Activated B cell treated with CpG ODN at 0.5 μM for 24 hours (primary cell): Measurements from ENCODE around the gene ADAM12. TPM values are rescaled to one million over a fixed set of nuclear protein-coding genes. Genes with fewer than 3 reads are reported as not detected.
A peak's percentile ranks its signal among the peaks of the same experiment; 100 is the strongest.

Source experiments
- ATAC-seq: fragments of 200-7000 bp; cut with Tn5 transposase; one replicate; pipeline ENCODE4 v1.10.0; 2021; ENCODE audit warnings: low read depth, mild to moderate bottlenecking, moderate library complexity
- CTCF ChIA-PET: fragments of 350-600 bp; sonication (Branson Sonifier 250); formaldehyde crosslinking; loops from one replicate; lab custom pipeline; 2021; ENCODE audit warnings: antibody characterized with exemption; lab: Charles Lee
- POLR2A ChIA-PET: fragments of 350-600 bp; sonication (Branson Sonifier 250); formaldehyde crosslinking; loops from one replicate; lab custom pipeline; 2021; ENCODE audit warnings: antibody characterized with exemption; lab: Charles Lee
- DNase-seq: peaks from one replicate; pipeline ENCODE4 v3.0.0; 2022
- H3K27ac Mint-ChIP-seq: one replicate; pipeline ENCODE4 v1.8.0; 2020; ENCODE audit warnings: mixed read lengths
- H3K27me3 Mint-ChIP-seq: one replicate; pipeline ENCODE4 v1.8.0; 2021; ENCODE audit warnings: mixed read lengths
- H3K36me3 Mint-ChIP-seq: one replicate; pipeline ENCODE4 v1.8.0; 2021; ENCODE audit warnings: low read depth, mixed read lengths
- H3K4me1 Mint-ChIP-seq: one replicate; pipeline ENCODE4 v1.8.0; 2021; ENCODE audit warnings: mixed read lengths
- H3K4me3 Mint-ChIP-seq: one replicate; pipeline ENCODE4 v1.8.0; 2020; ENCODE audit warnings: mild to moderate bottlenecking, mixed read lengths
- H3K9me3 Mint-ChIP-seq: one replicate; pipeline ENCODE4 v1.8.0; 2020; ENCODE audit warnings: mixed read lengths
- intact Hi-C: fragments of 100-400 bp; cut with micrococcal nuclease; formaldehyde crosslinking; loops from one replicate; pipeline ENCODE4 v1.15.1; 2024
- total RNA-seq: library from RNA; stranded (reverse); gene quantifications from 2 replicates; pipeline ENCODE4 v1.2.3, GENCODE V29; 2022
- TF ChIP-seq, protein P1 (sequence below): fragments of 200-600 bp; IDR thresholded peaks from one replicate; pipeline ENCODE4 v1.8.0; 2022; ENCODE audit warnings: antibody characterized with exemption, mild to moderate bottlenecking

The ADAM12 gene
- total RNA-seq, 1 donor from 2014 or later = 0.84 TPM

DNA sequence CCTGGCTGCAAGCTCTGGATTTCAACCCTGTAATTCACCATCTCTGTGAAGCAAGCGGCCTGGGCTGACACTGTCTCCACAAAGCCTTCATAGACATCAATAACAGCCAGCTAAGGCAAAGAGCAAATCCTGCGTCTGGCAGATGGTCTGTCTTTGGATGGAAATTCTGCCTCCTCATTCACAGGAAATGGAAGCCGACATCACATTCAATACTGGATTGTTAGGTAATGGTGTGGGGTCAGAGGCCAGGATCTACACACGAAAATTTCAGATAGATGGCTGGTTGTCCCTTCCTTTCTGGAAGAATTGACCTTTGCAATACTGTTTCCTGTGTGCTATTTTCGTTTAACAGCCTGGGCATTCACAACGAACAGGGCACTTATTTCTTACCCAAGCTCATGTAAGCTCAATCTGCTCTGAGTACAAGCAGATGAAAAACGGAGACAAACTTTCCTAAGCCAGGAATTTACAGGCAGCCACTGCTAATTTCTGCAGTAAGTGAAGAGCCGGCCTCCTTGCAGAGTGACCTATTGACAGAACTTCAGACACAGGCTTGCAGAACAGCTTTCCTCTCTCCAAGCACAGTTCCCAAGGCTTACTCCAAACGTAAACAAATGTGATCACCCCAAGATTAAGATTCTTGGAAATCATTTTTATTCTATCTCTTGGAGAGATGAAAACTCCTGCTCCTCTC, 3.1 kb upstream of the ADAM12 start:
- ATAC-seq = no peak
- ChIA-PET POLR2A (no interaction called here), CTCF (no interaction called here)
- Mint-ChIP-seq H3K27ac (no peak overlapping the region), H3K9me3 (peaks cover 3% of the 10 kb centered on the region), H3K36me3 (no peaks in the 10 kb centered on the region), H3K4me1 (peaks cover 5% of the 10 kb centered on the region), H3K4me3 (no peak overlapping the region), H3K27me3 (peaks cover 22% of the 10 kb centered on the region)
- intact Hi-C loops = no loop called here
- TF ChIP-seq, protein P1, sequence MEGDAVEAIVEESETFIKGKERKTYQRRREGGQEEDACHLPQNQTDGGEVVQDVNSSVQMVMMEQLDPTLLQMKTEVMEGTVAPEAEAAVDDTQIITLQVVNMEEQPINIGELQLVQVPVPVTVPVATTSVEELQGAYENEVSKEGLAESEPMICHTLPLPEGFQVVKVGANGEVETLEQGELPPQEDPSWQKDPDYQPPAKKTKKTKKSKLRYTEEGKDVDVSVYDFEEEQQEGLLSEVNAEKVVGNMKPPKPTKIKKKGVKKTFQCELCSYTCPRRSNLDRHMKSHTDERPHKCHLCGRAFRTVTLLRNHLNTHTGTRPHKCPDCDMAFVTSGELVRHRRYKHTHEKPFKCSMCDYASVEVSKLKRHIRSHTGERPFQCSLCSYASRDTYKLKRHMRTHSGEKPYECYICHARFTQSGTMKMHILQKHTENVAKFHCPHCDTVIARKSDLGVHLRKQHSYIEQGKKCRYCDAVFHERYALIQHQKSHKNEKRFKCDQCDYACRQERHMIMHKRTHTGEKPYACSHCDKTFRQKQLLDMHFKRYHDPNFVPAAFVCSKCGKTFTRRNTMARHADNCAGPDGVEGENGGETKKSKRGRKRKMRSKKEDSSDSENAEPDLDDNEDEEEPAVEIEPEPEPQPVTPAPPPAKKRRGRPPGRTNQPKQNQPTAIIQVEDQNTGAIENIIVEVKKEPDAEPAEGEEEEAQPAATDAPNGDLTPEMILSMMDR = no peak
- no peak for DNase-seq

DNA sequence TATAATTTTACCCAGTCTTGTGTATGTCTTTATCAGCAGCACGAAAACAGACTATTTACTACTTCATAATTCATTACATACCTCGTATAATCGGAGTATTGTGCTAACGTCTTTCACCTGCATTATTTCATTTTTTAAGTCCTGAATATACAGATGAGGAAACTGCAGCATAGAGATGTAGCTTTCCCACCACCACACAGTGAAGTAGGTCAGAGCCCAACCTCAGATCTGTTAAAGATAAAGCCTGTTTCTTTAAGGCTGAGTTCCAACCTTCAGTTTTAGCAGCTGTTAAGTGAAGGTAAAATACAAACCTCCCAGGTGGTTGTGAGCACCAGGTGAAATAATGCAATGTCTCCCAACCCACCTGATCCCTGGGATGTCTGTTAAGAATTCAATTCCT, 2.0 kb upstream of the ADAM12 start:
- no peaks in the 10 kb centered on the region for H3K36me3 Mint-ChIP-seq
- no peak for ATAC-seq
- TF ChIP-seq, protein P1 = no peak
- POLR2A ChIA-PET = no interaction called here
- H3K4me1 Mint-ChIP-seq = peaks cover 5% of the 10 kb centered on the region
- no peak for DNase-seq
- CTCF ChIA-PET = no interaction called here
- H3K27me3 Mint-ChIP-seq = peaks cover 32% of the 10 kb centered on the region
- intact Hi-C loops = no loop called here
- no peak overlapping the region for H3K4me3 Mint-ChIP-seq
- H3K9me3 Mint-ChIP-seq = no peaks in the 10 kb centered on the region
- H3K27ac Mint-ChIP-seq = no peak overlapping the region

DNA sequence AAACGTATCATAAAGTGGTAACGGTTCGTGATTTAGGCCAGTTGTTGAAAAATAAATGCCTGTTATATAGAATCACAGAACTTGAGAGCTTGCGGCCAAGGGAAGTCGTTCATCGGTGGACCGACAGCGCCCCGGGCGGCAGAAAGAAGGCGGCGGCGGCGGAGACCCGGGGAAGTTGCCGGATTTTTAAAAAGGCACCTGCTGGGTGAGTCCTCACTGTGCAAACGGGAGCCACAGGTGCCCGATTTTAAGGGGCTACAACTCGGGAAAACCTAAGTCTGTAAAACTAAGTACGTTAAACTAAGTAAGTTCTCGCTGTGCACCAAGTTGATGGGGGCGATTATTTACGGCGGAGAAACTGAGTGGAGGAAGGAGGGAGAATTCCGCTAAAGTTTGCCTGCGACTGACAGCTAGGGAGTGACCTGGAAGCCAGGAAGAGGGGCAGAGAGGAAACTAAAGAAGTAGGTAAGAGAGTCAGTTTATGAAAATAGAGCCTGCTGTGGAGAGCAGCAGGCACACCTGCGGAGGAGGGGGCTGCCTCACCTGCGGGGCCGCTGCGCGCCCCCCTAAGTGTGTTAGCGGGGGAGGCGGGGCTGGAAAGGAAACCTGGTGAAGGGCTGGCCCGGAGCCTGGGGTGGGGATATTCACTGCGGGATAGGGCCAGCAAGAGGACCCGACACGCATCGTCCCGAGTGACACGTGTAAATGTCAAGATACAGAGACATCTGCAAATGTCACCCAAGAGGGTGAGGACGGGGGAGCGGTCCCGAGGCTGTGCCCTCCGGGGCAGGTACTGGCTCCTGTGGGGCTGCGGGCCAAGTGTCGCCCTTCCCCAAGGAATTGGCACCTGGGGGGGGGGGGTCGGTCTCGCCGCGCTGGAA, 996 bp downstream of the ADAM12 start:
- ChIA-PET POLR2A (no interaction called here), CTCF (interaction anchor here (0.8 to 1.6 kb wide), 2 partner anchors 405 to 407 kb away, joined by 3 read pairs; no protein-coding TSS in a partner anchor)
- H3K27me3 Mint-ChIP-seq = peaks cover 35% of the 10 kb centered on the region
- H3K9me3 Mint-ChIP-seq = peaks cover 3% of the 10 kb centered on the region
- H3K36me3 Mint-ChIP-seq = no peaks in the 10 kb centered on the region
- TF ChIP-seq, protein P1 = no peak
- peak overlapping the region; percentile 59 for H3K4me3 Mint-ChIP-seq
- peaks cover 5% of the 10 kb centered on the region for H3K4me1 Mint-ChIP-seq
- intact Hi-C loops = loop anchor here (1.0 kb wide), 1 partner anchor 405 kb away; no protein-coding TSS in a partner anchor
- DNase-seq (peak; percentile 25), ATAC-seq (no peak)
- no peak overlapping the region for H3K27ac Mint-ChIP-seq

DNA sequence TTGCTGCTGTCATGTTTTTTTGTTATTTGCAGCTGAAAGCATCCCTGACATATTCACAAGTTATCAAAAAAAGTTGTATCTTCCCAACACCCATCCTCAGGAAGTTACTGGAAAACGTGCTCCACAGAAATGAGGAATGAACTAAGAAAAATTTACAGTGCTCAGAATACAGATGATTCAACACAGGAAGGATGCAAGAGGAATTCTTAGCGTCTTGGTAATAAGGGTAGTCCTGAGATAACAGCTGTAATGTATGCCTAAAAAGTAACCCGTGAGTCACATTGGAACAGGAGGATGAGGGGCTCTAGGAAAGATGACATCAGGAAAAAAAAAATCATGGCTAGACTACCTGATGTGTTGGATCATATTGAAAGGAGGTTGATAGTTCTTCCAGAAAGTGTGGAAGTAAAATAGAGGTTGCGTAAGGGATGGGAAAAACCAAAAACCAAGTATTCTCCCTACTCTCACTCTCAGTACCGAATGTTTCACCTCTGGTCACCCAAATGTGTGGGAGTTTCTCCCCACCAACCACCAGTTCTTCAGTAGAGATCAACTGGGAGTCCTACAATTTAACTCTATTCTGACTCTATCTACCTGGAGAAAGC, 3.9 kb downstream of the ADAM12 start:
- POLR2A ChIA-PET = no interaction called here

More for the DNA sequence above, 3.9 kb downstream of the ADAM12 start:
- Mint-ChIP-seq H3K36me3 (no peaks in the 10 kb centered on the region), H3K27me3 (peaks cover 31% of the 10 kb centered on the region), H3K4me3 (no peak overlapping the region), H3K27ac (no peak overlapping the region), H3K4me1 (peaks cover 5% of the 10 kb centered on the region), H3K9me3 (peaks cover 3% of the 10 kb centered on the region)
- CTCF ChIA-PET = no interaction called here
- ATAC-seq (no peak), DNase-seq (no peak)
- TF ChIP-seq, protein P1 = no peak
- intact Hi-C loops = no loop called here
